NCI-H510A treated with DMSO at 0.1 percent for 48 hours (cell line): ENCODE results near the gene CTRL.
A peak's percentile ranks its signal among the peaks of the same experiment; 100 is the strongest.

Experiments used
- DNase-seq: peaks from one replicate; lab custom pipeline; 2025; lab: John Stamatoyannopoulos, UW

The CTRL gene

DNA sequence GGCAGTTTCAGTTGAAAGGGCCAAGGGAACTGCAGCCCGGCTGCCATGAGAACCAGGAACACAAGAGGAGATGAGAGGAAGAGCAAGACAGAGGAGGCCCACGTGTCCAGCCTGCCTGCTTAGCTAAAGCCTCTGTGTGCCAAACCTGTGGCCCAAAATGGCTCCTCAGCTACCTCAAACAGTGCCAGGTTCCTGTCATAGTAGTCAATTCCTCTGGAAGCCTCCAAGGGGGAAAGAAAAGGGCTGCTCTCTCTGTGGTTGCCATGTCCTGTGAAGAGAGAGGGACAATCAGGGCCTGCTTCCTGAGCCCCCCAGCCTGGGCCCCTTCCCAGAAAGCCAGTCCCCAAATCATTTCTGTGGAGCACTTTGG, 31.6 kb upstream of the CTRL start:
- no peak for DNase-seq

DNA sequence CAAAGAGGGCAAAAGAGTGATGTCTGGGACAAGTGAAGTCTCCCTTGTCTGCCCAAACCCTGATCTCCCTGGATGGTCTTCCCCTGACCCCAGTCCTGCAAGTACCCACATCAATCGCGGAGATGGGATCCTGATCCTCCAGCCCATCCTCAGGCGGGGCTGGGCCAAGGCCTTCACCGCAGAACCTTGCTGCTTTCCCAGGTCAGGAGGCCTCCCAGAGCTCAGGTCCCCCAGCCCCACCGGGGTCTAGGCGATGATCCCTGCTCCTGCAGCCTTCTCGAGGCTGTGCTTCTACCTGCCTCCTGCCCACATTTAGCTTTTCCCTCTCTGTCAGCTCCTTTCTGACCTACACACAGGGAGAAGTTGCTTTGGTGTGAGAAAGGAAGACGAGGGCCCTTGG, 30.5 kb upstream of the CTRL start:
- no peak for DNase-seq

DNA sequence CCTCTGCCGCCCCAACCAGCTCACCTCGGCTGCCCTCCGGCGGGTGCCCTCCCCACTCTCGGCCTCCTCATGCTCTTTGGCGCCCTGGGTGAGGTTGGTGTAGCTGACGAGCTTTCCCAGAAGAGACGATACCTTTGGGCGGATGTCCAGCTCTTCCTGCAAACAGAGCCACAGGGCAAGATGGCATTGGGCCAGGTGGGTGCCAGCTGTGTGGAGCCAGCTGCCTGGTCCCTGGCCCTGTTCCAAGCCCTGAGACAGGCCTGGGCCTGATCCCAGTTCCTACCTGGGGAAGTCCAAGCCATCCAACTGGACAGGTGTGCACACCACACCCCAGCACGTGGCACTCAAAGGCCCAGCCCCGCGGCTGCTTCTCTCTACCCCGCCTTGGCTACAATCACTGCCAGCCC, 29.9 kb upstream of the CTRL start:
- peak; percentile 93 for DNase-seq

DNA sequence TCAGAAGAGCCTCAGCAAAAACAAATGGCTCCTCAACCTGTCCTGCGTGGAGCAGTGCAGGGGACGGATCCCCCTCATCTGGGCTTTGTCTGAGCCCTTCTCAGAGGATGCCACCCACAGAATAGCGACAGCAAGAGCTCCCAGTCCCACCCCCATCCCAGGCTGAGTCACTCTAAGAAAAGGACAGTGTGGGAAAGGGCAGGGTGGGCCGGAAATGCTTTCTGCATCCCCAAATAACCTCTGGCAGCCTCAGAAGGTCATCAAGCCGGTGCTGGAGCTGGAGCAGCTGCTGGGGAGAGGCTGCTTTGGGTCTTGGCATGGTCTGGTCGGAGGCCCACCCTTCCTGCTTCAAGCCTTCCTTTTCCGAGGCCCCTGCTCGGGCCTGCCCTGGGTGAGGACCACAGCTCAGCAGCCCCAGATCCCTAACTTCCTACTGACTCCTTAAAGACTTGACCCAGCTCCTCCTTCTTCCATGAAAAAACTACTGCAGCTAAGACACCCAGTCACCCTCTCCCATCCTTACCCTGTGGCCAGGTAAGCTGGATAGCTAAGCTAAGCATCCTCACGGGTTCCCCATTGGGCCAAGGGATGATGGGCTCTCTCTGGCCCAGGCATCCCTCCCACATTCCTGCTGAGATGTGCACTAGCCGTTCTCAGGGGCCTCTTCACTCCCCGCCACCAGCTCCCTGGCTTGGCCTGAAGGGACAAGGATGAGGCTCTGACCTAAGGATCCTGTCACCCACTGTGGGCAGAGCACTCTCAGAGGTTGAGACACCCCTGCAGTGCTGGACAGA, 28.1 kb upstream of the CTRL start:
- DNase-seq: no peak

DNA sequence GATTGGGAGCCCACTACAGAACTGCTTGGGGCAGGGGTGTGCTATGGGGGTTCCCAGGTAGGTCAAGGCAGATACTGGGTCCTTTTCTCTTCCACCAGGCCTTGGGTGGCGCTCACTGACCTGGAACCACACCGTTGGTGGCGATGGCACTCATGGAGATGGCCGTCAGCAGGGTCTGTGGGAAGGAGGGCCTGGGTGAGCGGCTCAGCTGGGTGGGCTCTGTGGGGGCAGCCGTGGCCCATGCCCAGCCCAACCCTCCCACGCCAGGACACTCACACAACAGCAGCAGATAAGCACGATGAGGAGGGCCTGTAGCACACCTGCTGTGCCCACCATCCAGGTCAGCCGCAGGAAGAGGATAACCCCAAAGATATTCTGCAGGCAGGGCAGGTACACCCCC, 26.0 kb upstream of the CTRL start:
- DNase-seq: no peak

DNA sequence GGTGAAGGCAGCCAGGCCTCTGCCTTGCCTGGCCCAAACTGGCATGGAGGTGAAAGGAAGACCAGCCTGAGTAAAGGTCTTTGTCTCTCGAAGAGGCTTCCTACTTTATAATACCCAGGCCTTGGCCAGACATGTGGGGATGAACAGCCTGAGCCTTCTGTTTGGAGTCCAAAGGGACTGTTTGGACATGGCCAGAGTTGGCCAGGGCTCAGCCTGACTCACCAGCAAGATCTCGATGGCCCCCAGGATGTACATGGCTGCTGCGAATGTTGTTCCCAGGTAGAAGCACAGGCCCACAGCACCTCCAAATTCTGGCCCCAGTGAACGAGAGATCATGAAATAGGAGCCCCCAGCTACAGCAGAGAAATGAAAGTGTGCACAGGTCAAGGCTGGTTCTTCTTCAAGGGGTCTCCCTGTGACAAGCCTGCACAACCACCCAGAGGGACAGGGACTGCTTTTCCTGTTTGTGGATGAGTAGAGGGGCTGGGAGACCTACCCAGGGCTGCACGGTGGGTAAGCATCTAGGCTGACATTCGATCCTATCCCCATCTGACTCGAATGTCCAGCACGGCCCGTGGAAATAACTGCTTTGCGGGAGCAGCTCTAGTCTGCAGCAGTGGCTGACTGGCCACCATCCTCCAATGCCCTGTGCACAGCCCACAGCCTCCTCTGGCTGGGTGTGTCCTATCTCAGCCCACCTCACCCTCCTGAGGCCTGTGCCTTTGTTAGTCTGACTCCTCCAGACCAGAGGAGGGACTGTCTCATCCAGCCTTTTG, 22.9 kb upstream of the CTRL start:
- DNase-seq: no peak

DNA sequence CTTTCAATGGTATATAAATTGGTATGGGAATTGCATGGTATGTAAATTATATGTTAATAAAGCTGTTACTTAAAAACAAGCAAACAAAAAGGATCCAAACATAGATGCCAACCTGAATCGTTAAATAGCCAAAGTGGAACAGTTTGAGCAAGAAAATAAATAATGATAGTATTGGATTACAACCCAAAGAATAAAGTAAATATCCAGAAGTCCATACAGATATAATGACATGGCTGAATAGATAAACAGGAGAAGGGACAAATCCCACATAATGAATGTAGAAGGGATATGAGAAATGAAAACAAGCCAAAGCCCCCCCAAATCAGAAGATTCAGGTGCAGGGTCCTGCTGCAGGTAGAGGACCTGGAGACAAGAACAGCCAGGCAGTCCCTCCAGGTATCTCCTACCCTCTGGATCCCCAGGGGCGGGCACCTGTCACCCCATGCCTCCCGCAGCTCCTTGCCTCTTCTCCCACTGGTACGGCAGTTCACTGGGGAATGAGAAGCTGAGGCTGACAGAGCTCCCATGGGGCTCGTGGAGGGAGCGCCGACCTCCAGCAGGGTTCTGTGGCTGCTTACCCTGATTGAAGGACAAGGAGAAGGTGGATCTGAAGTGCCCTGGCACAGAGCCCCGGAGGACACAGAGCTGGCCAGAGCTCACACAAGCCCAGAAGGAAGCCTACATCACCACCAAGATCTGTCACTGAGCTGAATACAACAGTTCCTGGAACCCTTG, 22.1 kb upstream of the CTRL start:
- no peak for DNase-seq

DNA sequence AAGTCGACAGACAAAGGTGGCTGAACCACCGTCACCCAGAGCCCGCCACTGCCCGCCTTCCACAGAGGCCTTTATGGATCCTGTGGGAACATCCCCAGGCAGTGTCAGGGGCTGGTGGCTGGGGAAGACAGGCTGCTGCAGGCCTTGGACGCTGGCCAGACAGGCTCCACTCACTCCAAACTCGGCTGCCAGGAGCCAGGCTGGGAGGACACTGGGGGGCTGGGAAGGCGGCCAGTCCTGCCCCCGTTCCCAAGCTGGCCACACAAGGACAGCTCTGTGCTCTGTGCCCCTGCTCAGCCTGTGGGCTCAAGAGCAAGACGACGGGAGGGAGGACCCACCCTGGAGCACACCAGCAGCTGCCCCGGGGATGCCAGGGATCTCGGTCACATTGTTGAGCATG, 19.8 kb upstream of the CTRL start:
- DNase-seq: no peak

DNA sequence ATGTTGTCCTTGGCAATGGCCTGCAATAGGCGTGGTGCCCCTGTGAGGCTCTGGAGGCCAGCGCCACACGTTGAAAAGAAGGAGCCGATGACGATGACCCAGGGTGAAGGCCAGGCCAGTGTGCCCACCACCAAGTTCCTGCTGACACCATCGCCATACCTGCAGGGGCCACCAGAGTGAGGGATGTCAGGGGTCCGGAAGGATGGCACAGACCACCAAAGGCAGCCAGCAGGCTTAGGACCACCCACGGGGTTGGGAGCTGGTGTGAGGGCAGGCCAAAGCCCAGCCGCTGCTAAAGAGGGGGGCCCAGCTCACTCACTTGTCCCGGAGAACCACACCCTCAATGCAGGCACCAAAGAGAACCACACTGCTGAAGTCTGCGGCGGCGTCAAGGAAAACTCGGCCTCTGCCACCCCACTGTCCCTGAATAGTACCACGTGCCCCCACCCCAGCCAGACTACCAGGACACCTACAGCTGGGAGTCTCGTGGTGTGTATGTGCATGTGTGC, 18.7 kb upstream of the CTRL start:
- DNase-seq: no peak

DNA sequence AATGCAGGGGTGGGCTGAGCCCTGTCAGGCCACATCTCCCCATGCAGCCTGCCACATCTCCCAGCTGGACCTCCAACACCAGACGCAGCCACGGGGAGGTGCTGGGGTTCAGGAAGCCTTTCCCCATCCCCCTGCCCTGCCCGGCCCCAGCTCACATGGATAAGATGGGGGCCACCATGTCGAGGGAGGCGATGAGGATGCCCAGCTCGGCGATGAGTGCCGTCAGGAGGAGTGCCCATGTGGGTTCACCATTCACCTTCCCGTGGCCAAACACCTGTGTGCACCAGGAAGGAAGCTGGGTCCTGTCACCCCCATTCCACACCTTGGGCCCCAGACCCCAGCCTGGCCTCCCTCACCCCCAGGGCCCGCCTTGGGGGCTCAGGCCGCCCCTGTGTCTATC, 18.0 kb upstream of the CTRL start:
- DNase-seq: no peak

DNA sequence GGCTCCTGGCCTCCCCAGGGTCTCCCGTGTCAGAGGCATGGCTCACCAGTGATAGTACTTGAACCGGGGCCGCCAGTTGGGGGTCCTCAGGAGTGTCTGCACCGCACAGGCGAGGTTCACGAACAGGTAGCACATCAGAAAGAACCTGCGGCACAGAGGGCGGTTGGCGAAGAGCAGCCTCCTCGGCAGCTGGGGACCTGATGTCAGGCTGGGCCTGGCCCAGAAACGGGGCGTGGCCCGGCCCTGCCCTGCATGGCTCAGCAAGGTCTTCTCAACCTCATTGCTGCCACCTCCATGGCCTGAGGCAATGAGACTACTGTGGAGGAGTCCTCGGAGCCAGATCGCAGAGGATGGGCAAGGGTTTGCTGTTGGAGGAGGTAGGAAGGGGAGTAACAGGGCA, 16.4 kb upstream of the CTRL start:
- no peak for DNase-seq

DNA sequence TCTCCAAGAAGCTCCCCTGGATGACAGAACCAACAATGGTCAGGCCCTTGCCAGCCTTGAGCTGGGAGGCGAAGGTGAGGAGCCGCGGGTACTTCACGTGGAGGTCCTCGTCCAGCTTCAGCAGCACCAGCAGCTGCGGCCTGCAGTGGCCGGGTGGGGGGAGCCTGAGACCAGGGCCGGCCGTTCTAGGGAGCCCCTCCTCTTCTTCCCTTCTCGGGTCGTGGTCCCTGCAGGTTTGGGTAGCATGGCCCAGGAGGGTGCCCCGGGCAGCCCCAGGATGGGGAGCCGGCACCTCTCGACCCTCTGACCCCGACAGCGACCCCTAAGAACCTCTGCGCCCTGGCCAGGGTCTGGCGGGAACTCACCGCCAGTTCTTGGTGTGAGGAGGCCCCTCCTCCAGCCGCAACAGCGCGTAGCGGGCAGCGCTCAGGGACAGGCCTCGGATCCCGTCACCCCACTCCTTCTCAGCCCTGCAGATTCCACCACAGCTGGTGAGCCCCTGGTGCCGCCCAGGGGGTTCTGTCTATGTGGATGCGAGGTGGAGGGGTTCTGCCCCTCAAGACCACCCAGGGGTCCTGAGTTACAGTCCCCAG, 15.4 kb upstream of the CTRL start:
- DNase-seq: no peak

DNA sequence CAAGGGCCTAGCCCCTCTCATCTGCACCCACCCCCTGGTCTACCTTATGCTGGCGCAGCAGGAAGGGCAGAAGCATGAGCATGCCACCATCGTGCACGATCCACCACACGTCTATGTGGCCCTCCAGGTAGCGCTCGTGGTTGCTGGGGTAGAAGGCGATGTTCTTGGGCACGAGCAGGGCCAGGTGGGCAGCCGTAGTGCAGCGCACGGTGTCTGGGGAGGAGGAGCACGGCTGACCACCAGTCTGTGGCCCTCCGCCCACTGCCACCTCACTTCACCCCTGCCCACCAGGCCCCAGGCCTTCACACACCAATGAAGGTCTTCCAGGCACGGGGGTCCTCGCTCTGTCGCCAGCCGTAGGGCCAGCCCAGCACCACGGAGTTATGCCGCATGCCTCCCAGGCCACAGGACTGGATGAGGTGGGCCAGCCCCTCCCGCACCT, 14.5 kb upstream of the CTRL start:
- DNase-seq: no peak

DNA sequence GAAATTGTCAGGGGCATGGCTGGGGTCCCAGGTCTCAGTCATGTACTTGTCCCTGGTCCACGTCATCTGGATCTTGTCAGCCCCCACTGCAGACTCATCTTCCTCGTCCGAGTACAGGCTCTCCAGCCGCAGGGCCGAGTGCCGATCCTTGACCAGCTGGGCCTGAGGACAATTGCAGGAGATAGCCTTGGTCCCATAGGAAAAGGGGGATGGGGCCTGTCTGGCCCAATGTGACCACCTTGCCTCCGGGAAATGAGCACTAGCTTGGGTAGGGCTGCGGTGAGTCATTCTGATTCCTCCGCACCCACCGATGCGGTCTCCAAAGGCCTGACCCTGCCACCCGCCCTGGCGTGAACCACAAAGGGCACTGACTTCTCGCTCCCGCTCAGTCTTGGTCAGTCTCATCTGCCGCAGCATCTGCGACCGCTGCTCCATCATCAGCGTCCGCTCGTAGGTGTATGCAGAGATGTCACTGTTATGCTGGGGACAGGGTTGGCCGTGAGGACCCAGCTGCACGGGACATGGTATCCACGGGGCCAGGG, 13.8 kb upstream of the CTRL start:
- no peak for DNase-seq

DNA sequence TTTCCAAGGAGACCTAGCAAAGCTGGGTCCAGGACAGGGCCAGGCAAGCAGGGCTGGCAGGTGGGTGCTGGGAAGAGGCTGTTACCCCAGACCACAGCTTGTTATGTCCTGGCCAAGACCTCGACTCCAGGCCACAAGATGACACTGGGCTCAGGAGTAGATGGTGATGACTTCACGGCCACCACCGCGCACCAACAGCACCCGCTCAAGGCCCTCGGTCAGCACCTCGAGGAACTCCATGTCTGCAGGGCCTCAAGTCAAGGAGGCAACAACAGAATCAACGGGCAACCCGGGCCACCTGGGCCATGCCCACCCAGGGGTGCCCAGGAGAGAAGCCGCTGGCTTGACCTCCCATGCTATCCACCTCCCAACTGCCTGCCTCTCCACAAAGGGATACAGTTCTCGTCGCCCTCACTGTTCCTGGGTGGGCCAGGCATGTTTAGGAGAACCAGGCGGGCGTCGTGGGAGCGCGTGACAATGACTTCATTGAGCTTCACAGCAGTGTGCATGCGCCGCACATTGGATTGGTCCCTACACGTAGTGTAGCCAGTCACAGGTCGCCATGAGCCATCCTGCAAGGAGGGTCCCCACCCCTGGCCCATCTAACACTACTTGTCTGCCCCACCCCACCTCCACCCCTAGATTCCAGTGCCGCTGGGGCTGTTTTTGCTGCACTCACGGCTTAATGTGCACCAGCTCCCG, 13.2 kb upstream of the CTRL start:
- no peak for DNase-seq

DNA sequence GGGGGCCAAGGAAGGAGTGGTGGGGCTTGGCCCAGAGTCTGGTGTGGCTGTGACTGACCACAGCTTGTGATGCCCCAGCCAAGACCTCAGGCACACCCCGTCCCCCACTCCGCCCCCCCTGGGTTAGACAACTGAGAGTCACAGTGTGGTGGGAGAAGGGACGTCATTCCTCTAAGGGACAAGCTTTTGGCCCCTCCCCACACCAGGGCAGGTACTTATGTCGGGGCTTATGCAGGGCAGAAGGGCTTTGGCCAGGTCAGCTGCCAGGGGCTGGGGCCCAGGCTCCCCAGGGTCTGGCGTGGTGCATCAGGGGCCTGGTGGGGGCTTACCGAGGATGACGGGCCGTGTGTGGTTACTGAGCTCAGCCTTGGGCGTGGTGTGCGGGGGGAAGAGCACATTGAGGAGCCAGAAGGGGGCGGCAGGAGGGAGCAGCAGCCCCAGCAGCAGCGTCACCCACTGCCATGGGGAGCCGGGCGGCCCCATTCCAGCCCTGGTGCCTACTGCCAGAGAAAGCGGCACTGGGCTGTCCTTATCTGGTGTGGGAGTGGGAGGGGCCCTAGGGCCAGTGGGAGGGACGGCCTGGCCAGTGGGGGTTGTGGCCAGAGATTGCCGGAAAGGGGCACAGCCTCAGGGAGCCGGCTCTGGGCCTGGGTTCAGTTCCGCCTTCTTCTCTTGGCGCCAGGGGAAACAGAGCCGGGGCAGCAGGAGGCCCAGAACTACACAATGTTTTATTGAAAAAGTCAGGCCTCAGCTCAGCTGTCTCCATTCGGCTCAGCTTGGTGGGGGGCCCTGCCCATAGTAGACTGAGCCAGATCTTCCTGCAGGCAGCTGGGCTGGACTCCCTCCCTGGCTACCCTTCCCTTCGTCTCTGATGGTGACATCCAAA, 12.2 kb upstream of the CTRL start, which contains the start of gene LCAT:
Gene LCAT (minus strand): TSS at position 502 of the 886 bp plus-strand sequence. CDS start 19 bp downstream, at position 483.
- no peak for DNase-seq

DNA sequence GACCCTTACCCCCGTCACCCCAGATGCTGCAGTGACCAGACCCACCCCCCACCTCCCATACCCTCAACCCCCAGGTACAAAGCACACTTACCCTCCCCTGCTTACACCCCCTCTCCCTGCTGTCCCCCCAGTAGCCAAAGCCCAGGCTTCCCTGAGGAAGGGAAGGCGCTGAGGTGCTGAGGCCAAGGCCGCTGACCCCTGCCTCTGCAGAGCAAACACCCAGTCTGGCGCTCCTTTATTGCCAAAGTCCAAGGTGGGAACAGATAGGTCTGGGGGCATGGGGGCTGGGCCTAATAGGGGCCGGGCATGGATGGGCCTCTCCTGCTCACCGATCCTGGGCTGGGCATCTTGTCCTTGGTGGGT, 11.6 kb upstream of the CTRL start:
- DNase-seq: no peak

DNA sequence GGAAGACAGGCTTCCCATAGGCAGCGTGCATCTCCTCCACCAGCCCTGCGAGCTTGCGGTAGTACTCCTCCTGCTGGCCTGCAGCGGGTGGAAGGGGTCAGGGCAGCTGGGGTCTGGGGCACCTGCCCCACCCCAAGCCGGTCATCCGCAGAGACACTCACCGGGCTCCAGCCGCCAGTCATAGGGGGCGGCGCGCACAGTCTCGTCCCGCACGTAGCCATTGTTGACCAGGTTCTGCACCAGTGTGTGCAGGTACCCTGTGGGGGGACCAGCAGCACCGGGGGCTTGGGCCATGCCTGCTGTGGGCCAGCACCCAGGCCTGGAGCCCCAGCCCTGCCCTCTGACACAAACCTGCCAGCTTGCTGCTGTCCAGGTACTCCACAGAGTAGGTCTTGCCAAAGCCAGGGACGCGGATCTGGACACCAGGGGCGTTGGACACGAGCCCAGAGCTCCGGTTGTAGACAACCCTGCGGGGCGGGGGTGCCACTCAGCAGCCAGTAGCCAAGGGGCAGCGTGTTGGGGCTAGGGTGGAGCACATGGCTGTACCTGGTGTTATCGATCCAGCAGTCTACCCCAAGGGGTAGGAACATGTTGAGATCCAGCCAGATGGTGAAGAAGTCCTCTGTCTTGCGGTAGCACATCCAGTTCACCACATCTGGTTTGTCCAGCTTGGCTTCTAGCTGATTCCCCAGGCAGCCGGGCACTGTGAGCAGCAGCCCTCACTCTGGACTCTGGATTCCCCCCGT, 11.0 kb upstream of the CTRL start:
- DNase-seq: no peak

DNA sequence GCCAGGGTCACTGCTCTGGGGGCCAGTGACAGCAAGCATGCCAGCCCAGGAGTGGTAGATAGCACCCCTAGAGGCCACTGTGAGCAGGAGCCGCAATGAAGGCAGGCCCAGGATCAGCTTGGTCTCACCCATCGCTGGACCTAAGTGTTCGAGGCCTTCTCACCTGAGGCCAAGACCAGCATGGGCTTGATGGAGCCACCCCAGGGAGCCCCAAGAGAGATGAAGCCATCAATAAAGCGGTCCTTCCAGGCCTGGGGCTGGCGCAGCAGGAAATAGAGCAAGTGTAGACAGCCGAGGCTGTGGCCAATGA, 10.5 kb upstream of the CTRL start:
- no peak for DNase-seq
